SK-N-SH (cell line): Measurements from ENCODE around the gene SIGLEC9. TPM values are rescaled to one million over a fixed set of nuclear protein-coding genes. Genes with fewer than 3 reads are reported as not detected.

Source experiments
- CTCF ChIA-PET: fragments of 300-600, 350-600 bp; formaldehyde crosslinking; extraction: SDS; loops from one replicate; lab custom pipeline; 2021; lab: Yijun Ruan, JAX
- POLR2A ChIA-PET: fragments of 350-600 bp; sonication (Branson Sonifier 250); formaldehyde crosslinking; extraction: SDS; loops from one replicate; lab custom pipeline; 2020; ENCODE audit warnings: antibody characterized with exemption, inconsistent platforms; lab: Yijun Ruan, JAX
- DNase-seq: peaks from one replicate; pipeline ENCODE4 v3.0.0; 2012
- H2AFZ ChIP-seq: fragments of 200-600 bp; sonication (generic); 2 replicates; pipeline ENCODE4 v1.8.1; 2016; ENCODE audit warnings: antibody characterized with exemption, mild to moderate bottlenecking, low read depth
- H3F3A ChIP-seq: fragments of 200-600 bp; sonication (generic); replicated peaks from 2 replicates; pipeline ENCODE3; 2016; ENCODE audit warnings: antibody characterized with exemption, mild to moderate bottlenecking; ENCODE audit not compliant: insufficient read depth
- H3K27ac ChIP-seq, 2 experiments: fragments of 200-500 bp in 1 of 2; fragments of 200-600 bp in 1 of 2; sonication (Bioruptor generic) in 1 of 2; sonication (generic), shearing (Covaris generic) in 1 of 2; 2 replicates each; pipeline versions ENCODE4 v1.5.1 to v1.6.1; 2014 to 2016; ENCODE audit warnings: low read depth in 2 of 2, inconsistent platforms in 1 of 2, low read length in 1 of 2, mild to moderate bottlenecking in 1 of 2, mixed read lengths in 1 of 2
- H3K27me3 ChIP-seq: fragments of 200-600 bp; sonication (generic), shearing (Covaris generic); 2 replicates; pipeline ENCODE4 v1.6.1; 2016; ENCODE audit warnings: mixed run types; ENCODE audit not compliant: insufficient read depth
- H3K36me3 ChIP-seq, 2 experiments: fragments of 200-500 bp in 1 of 2; fragments of 200-600 bp in 1 of 2; sonication (Bioruptor generic) in 1 of 2; sonication (generic) in 1 of 2; replicated peaks in 1 of 2; 2 replicates each; pipeline versions ENCODE3 to v1.5.1; 2014 to 2016; ENCODE audit warnings: low read length in 1 of 2, mild to moderate bottlenecking in 1 of 2; ENCODE audit not compliant: insufficient read depth in 2 of 2, control insufficient read depth in 1 of 2
- H3K4me1 ChIP-seq, 2 experiments: fragments of 200-500 bp in 1 of 2; fragments of 200-600 bp in 1 of 2; sonication (Bioruptor generic) in 1 of 2; sonication (generic), shearing (Covaris generic) in 1 of 2; 2 replicates each; pipeline versions ENCODE4 v1.5.1 to v1.6.1; 2014 to 2016; ENCODE audit warnings: low read depth in 1 of 2, low read length in 1 of 2, mixed run types in 1 of 2; ENCODE audit not compliant: insufficient read depth in 2 of 2, control insufficient read depth in 1 of 2
- H3K4me2 ChIP-seq: fragments of 200-600 bp; sonication (generic), shearing (Covaris generic); 2 replicates; pipeline ENCODE4 v1.6.1; 2017; ENCODE audit warnings: mixed run types
- H3K4me3 ChIP-seq, 2 experiments: fragments of 200-500 bp in 1 of 2; fragments of 200-600 bp in 1 of 2; sonication (Bioruptor generic) in 1 of 2; sonication (generic), shearing (Covaris generic) in 1 of 2; 2 replicates each; pipeline versions ENCODE4 v1.5.1 to v1.8.1; 2014 to 2016; ENCODE audit warnings: low read depth in 2 of 2, inconsistent platforms in 1 of 2, low read length in 1 of 2, mild to moderate bottlenecking in 1 of 2, mixed read lengths in 1 of 2, moderate library complexity in 1 of 2
- H3K79me2 ChIP-seq: fragments of 200-600 bp; sonication (generic); 2 replicates; pipeline ENCODE4 v1.8.1; 2017; ENCODE audit warnings: mild to moderate bottlenecking; ENCODE audit not compliant: insufficient read depth
- H3K9ac ChIP-seq: fragments of 200-600 bp; sonication (generic); 2 replicates; pipeline ENCODE4 v1.6.1; 2017; ENCODE audit warnings: mixed run types
- H3K9me2 ChIP-seq: fragments of 200-600 bp; sonication (generic); 2 replicates; pipeline ENCODE4 v1.6.1; 2017; ENCODE audit warnings: mixed run types
- H3K9me3 ChIP-seq: fragments of 200-600 bp; sonication (generic); 2 replicates; pipeline ENCODE4 v1.6.1; 2017; ENCODE audit warnings: mixed run types, mild to moderate bottlenecking, moderate library complexity
- H4K20me1 ChIP-seq: fragments of 200-600 bp; sonication (generic); 2 replicates; pipeline ENCODE4 v1.6.1; 2017; ENCODE audit warnings: mild to moderate bottlenecking, mixed run types; ENCODE audit not compliant: insufficient read depth
- CHD2 ChIP-seq: fragments of 150-350 bp; IDR thresholded peaks from 2 replicates; pipeline ENCODE4 v1.6.1; 2018; ENCODE audit warnings: low read length; ENCODE audit not compliant: partially characterized antibody
- CTCF ChIP-seq: fragments of 200-600 bp; sonication (generic); IDR thresholded peaks from 2 replicates; pipeline ENCODE4 v1.6.1; 2017; ENCODE audit warnings: antibody characterized with exemption, mild to moderate bottlenecking, moderate library complexity
- ELF1 ChIP-seq: IDR thresholded peaks from 2 replicates; pipeline ENCODE4 v1.4.0; 2012
- EZH2phosphoT487 ChIP-seq: fragments of 200-600 bp; sonication (generic); IDR thresholded peaks from 2 replicates; pipeline ENCODE4 v1.6.1; 2017; ENCODE audit warnings: low read depth, mixed run types, mild to moderate bottlenecking, antibody characterized with exemption, moderate library complexity, borderline replicate concordance
- FOSL2 ChIP-seq: IDR thresholded peaks from 2 replicates; pipeline ENCODE4 v1.4.0; 2012; ENCODE audit warnings: low read depth, mild to moderate bottlenecking, moderate library complexity, borderline replicate concordance
- GABPA ChIP-seq: IDR thresholded peaks from 2 replicates; pipeline ENCODE4 v1.4.0; 2012; ENCODE audit warnings: low read depth, mild to moderate bottlenecking
- GATA2 ChIP-seq: sonication (generic); formaldehyde crosslinking; IDR thresholded peaks from 2 replicates; pipeline ENCODE4 v1.5.0; 2020; ENCODE audit warnings: mild to moderate bottlenecking, missing genetic modification reagents
- JUND ChIP-seq: IDR thresholded peaks from 2 replicates; pipeline ENCODE4 v1.4.0; 2012
- MEF2A ChIP-seq: IDR thresholded peaks from 2 replicates; pipeline ENCODE4 v1.4.0; 2012; ENCODE audit warnings: low read depth, borderline replicate concordance
- NRF1 ChIP-seq: IDR thresholded peaks from 2 replicates; pipeline ENCODE4 v1.6.1; 2012; ENCODE audit warnings: low read depth, mild to moderate bottlenecking, low read length
- POLR2AphosphoS5 ChIP-seq: IDR thresholded peaks from 2 replicates; pipeline ENCODE4 v1.6.1; 2012; ENCODE audit warnings: low read depth, low read length
- RAD21 ChIP-seq: IDR thresholded peaks from 2 replicates; pipeline ENCODE4 v1.6.1; 2012; ENCODE audit warnings: mild to moderate bottlenecking, low read length
- REST ChIP-seq: IDR thresholded peaks from 2 replicates; pipeline ENCODE4 v1.6.1; 2012; ENCODE audit warnings: mild to moderate bottlenecking, low read depth, low read length, moderate library complexity
- RXRA ChIP-seq: IDR thresholded peaks from 2 replicates; pipeline ENCODE4 v1.4.0; 2012; ENCODE audit warnings: low read depth, mild to moderate bottlenecking, borderline replicate concordance
- SIN3A ChIP-seq: IDR thresholded peaks from 2 replicates; pipeline ENCODE4 v1.6.1; 2012; ENCODE audit warnings: low read depth, mild to moderate bottlenecking, low read length, moderate library complexity, borderline replicate concordance
- SMC3 ChIP-seq: IDR thresholded peaks from 2 replicates; pipeline ENCODE4 v1.6.1; 2012; ENCODE audit warnings: low read depth, low read length, improper control_type of control experiment
- TCF12 ChIP-seq: IDR thresholded peaks from 2 replicates; pipeline ENCODE4 v1.4.0; 2012
- TEAD4 ChIP-seq: IDR thresholded peaks from 2 replicates; pipeline ENCODE4 v1.4.0; 2012; ENCODE audit warnings: mild to moderate bottlenecking, borderline replicate concordance; ENCODE audit not compliant: insufficient read depth
- USF1 ChIP-seq: IDR thresholded peaks from 2 replicates; pipeline ENCODE4 v1.4.0; 2012; ENCODE audit warnings: low read depth, borderline replicate concordance
- USF2 ChIP-seq: fragments of 150-350 bp; IDR thresholded peaks from 2 replicates; pipeline ENCODE4 v1.6.1; 2017; ENCODE audit warnings: antibody characterized with exemption, low read length, low read depth, borderline replicate concordance
- WGBS: methylation state at CpG from one replicate; pipeline ENCODE4 v1.1.6; 2017; ENCODE audit warnings: low lambda C conversion rate; 5-methylcytosine and 5-hydroxymethylcytosine counted together
- polyA plus RNA-seq, 3 experiments: library from polyadenylated mRNA; depleted of rRNA; stranded (reverse); fragments of >200 nt; gene quantifications; 2 replicates each; pipeline ENCODE4 v1.2.3, GENCODE V29; 2012

The SIGLEC9 gene
- polyA plus RNA-seq, 1 of the 3 experiments (the other 2 are of a cell fraction): not detected

GRCh38 chr19:51163257-51163656 lies 38.6 kb downstream of the SIGLEC9 start:
- H3F3A ChIP-seq: no peaks in the 10 kb centered on the region
- no peak overlapping the region for H3K4me2 ChIP-seq
- WGBS: 0% methylated on average over 3 of the region's 3 CpGs
- no peak overlapping the region for H2AFZ ChIP-seq
- TF ChIP-seq CHD2: no peak
- no peak for TF ChIP-seq SIN3A
- no peak for TF ChIP-seq USF2
- no peak for TF ChIP-seq EZH2phosphoT487
- no peak for TF ChIP-seq SMC3
- no peak for TF ChIP-seq POLR2AphosphoS5
- no peak for TF ChIP-seq JUND
- TF ChIP-seq MEF2A: no peak
- TF ChIP-seq TCF12: no peak
- TF ChIP-seq FOSL2: no peak
- no peak for TF ChIP-seq RXRA
- no peak for TF ChIP-seq CTCF
- TF ChIP-seq GABPA: no peak
- no peak for TF ChIP-seq GATA2 (CRISPR knock-in tag)
- TF ChIP-seq NRF1: no peak
- TF ChIP-seq RAD21: no peak
- no peak for TF ChIP-seq REST
- no peak for TF ChIP-seq TEAD4
- no peak for TF ChIP-seq USF1
- no peak for TF ChIP-seq ELF1
- no peaks in the 10 kb centered on the region for H3K4me1 ChIP-seq
- H3K9me3 ChIP-seq: no peaks in the 10 kb centered on the region
- H4K20me1 ChIP-seq: no peaks in the 10 kb centered on the region
- H3K4me3 ChIP-seq: no peak overlapping the region
- H3K36me3 ChIP-seq: no peaks in the 10 kb centered on the region
- peaks cover 33% of the 10 kb centered on the region; the same call in 1 of the 2 replicates for H3K27me3 ChIP-seq
- POLR2A ChIA-PET: no interaction called here
- H3K9me2 ChIP-seq: no peaks in the 10 kb centered on the region
- CTCF ChIA-PET: no interaction called here
- DNase-seq: no peak
- H3K27ac ChIP-seq: no peak overlapping the region
- H3K9ac ChIP-seq: no peak overlapping the region
- H3K79me2 ChIP-seq: no peaks in the 10 kb centered on the region
